GM19455 (cell line): ENCODE measurements around the gene MBOAT2.
"Not testable (repeated sequence)": the region's sequence is repeated elsewhere in the genome, so short reads cannot be mapped to it uniquely, and the experiment has no call there.

Experiments used
- ATAC-seq: cut with Tn5 transposase; IDR thresholded peaks from one replicate; pipeline ENCODE4 v1.9.1; 2021; ENCODE audit not compliant: unreplicated experiment

MBOAT2 gene

GRCh38 chr2:8907764-8908288, 95.7 kb downstream of the MBOAT2 start:
- ATAC-seq: no peak

- not testable (repeated sequence) for ATAC-seq
Observed at GRCh38 chr2:8903924-8904323, 99.6 kb downstream of the MBOAT2 start.

GRCh38 chr2:8902757-8903156, 100.7 kb downstream of the MBOAT2 start:
- not testable (repeated sequence) for ATAC-seq

GRCh38 chr2:8897206-8897605, 106.3 kb downstream of the MBOAT2 start:
- ATAC-seq: not testable (repeated sequence)

- not testable (repeated sequence) for ATAC-seq
Observed at GRCh38 chr2:8896671-8897070, 106.8 kb downstream of the MBOAT2 start.

- ATAC-seq: not testable (repeated sequence)
Observed at GRCh38 chr2:8895087-8895912, 108.2 kb downstream of the MBOAT2 start.

- no peak for ATAC-seq
Observed at GRCh38 chr2:8893978-8894820, 109.3 kb downstream of the MBOAT2 start.

- ATAC-seq: no peak
Observed at GRCh38 chr2:8893474-8893873, 110.0 kb downstream of the MBOAT2 start.

GRCh38 chr2:8892111-8892510, 111.4 kb downstream of the MBOAT2 start:
- ATAC-seq: no peak

- no peak for ATAC-seq
Observed at GRCh38 chr2:8889978-8890377, 113.5 kb downstream of the MBOAT2 start.

- ATAC-seq: no peak
Observed at GRCh38 chr2:8888963-8889362, 114.5 kb downstream of the MBOAT2 start.

GRCh38 chr2:8886876-8887275, 116.6 kb downstream of the MBOAT2 start:
- ATAC-seq: no peak

GRCh38 chr2:8886202-8886518, 117.3 kb downstream of the MBOAT2 start:
- no peak for ATAC-seq

- ATAC-seq: no peak
Observed at GRCh38 chr2:8885449-8886201, 117.9 kb downstream of the MBOAT2 start.

GRCh38 chr2:8884812-8885211, 118.7 kb downstream of the MBOAT2 start:
- no peak for ATAC-seq

- ATAC-seq: no peak
Observed at GRCh38 chr2:8882094-8882493, 121.4 kb downstream of the MBOAT2 start.

- no peak for ATAC-seq
Observed at GRCh38 chr2:8877894-8878293, 125.6 kb downstream of the MBOAT2 start.

GRCh38 chr2:8877332-8877731, 126.2 kb downstream of the MBOAT2 start:
- no peak for ATAC-seq

- no peak for ATAC-seq
Observed at GRCh38 chr2:8876628-8877027, 126.9 kb downstream of the MBOAT2 start.

- ATAC-seq: no peak
Observed at GRCh38 chr2:8872821-8873432, 130.6 kb downstream of the MBOAT2 start.

- ATAC-seq: no peak
Observed at GRCh38 chr2:8870441-8870840, 133.0 kb downstream of the MBOAT2 start.
